ENCODE data around the gene KLHL22.
"Not testable (repeated sequence)": the region's sequence is repeated elsewhere in the genome, so short reads cannot be mapped to it uniquely, and the experiment has no call there.

Gene KLHL22

GRCh38 chr22:20401376-20402014 is 94.1 kb downstream of the KLHL22 start:
- DNase-seq (ENCODE audit: low read depth in 2 of 2) = no peak

- DNase-seq (ENCODE audit: low read depth in 2 of 2) = no peak
Observed at GRCh38 chr22:20400606-20401375, 94.8 kb downstream of the KLHL22 start.

DNA sequence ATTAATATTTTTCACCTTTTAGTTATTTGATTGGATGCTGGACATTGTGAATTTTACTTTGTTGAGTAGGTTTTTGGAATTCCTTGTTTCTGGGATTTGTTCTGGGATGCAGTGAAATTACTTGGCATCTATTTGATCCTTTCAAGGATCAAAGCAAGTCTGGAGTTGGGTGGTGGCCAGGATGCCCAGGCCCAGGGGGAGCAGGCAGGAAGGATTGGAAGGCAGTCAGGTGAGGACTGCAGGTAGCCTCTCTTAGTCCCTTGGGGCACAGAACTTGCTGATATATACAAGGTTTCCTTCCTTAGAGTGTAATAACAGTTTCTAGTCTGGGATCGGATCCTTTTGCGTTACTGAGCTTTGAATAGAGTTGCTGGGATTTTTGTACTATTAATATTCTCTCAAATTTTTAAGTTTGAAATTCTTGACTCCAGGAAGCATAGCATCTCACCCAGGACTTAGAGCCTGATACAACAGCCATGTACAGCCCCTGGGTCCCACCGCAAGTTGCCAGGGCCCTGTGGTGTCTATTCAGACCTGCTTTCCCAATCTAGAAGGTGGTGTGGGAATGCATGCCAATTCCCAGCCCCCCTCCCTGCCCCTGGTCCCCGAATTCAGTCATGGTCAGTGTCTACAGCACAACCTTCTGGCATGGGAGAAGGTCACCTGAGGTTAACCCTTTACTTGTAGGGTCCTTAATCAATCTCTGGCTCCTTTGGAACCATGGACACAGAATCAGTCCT is 95.6 kb downstream of the KLHL22 start:
- no peak for DNase-seq (ENCODE audit: low read depth in 2 of 2)

- DNase-seq (ENCODE audit: low read depth in 2 of 2) = no peak
Observed at GRCh38 chr22:20398420-20398819, 97.2 kb downstream of the KLHL22 start.

- no peak for DNase-seq (ENCODE audit: low read depth in 2 of 2)
Observed at GRCh38 chr22:20397498-20397897, 98.1 kb downstream of the KLHL22 start.

DNA sequence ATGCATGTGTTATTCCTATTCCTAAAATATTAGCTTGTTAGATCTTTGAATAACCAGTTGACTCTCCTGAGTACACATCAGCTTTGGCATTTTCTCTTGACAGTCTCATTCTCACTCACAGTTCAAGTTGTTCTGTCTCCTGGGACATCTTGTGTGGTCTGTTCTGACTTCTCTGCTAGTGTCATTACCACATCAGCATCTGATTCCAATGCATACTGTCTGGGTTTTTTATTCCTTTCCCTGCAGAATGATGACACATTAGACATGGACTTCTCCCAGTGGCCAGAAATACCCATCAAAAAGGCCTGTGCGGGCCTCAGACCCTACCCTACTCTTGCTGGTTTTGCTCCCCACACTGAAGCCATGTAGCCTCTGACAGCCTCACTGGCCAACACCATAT is 99.0 kb downstream of the KLHL22 start:
- DNase-seq (ENCODE audit: low read depth in 2 of 2) = peak; percentile 56 to 57

- no peak for DNase-seq (ENCODE audit: low read depth in 2 of 2)
Observed at GRCh38 chr22:20395907-20396287, 99.7 kb downstream of the KLHL22 start.

DNA sequence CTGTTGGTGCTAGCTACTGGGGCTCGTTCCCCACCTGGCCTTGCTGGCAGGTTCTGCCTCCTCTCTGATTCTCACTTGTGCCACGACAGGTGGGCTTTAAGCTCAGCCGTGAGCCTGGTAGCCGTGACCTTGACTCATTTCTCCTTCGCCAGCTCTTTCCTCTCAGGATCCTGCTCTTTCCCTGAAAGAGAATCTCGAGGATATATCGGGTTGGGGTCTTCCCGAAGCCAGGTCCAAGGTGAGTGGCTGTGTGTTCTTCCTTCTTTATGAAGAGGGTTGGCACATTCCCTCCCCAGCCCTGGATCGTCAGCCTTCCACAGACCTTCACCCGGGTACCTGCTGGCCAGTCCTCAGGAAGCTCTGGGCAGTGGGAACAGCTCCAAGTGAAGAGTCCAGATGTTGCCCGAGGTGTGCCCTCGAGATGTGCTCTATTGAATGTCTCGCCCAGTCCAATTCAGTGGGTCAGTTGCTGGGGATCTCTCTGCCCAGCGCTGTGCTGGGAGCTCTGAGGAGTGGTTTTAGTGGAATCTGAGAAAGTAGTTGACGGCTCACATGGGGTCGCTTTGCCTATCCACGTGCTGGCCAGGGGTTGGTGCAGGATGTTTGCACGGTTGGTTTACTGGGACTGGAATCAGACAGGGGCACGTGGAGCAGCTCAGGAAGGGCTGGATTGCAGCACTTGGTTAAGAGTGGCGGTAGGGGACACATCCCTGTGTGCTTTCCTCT is 100.3 kb downstream of the KLHL22 start:
- no peak for DNase-seq (ENCODE audit: low read depth in 2 of 2)

DNA sequence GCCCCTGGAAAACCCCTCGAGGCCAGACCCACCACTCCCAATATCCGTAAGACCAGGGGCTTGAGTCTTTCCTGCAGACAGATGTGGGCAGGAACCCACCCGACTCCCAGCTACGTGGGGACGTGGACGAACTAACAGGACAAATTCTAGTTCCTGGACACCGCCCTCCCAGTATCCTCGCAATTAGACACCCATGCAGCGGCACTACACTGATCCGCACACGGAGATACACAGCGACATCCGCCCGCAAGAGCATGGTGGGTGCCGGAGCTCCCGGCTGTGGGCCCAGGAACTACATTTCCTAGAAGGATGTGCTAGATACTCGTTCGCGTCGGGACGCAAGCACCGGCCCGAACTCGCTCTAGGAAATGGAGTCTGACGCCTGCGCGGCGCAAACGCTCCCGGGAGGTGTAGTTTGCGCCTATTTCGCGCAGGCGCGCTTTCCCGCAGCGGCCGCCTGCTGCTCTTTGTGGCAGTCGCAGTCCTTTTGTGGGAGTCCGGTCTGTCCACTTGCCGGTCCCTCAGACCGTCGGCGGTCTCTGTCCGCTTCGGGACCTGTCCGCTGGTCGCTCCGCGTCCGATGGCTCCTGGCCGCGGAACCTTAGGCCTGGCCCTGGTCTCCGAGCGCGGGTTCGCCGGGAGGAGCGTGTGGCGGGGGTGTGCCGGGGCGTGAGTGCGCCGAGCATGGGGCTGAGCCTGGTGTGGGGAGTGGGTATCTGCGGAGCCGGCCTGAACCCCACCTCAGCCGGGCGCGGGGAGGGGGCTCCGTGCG is 101.7 kb downstream of the KLHL22 start, which contains the start of gene ZNF74:
ZNF74 (plus strand) TSS at position 447 of the 772 bp plus-strand sequence. CDS start 478 bp downstream, outside the sequence.
- DNase-seq (ENCODE audit: low read depth in 2 of 2) = peak; percentile 79 to 83

DNA sequence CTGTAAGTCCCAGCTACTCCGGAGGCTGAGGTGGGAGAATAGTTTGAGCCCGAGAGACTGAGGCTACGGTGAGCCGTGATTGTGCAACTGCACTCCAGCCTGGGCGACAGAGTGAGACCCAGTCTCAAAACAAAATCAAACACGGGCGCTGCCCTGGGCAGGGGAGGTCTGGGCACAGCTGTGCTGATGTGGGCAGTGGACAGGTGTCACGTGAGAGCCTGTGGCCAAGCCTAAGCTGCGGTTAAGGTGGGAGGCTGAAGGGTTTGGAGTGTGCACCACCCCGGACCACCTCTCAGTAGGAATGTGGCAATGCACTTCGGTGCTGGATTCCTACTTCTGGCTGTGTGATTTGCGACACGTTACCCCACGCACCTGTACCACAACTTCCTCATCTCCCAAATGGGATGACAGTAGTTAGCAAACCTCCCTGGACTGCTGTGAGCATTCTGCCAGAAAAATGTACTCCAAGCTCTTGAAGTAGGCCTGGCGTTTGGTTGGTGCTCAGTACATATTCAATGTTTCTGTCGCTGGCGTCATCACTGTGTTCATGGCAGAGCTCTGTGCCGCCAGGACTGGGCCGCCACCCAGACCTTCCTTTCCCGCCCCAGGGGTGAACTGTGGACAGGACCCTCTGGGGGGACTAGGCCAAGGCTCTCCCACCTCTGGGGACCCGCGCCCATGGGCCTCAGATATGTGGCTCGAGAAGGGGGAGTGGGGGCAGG is 102.5 kb downstream of the KLHL22 start:
- no peak for DNase-seq (ENCODE audit: low read depth in 2 of 2)

GRCh38 chr22:20392365-20392881 is 103.2 kb downstream of the KLHL22 start:
- DNase-seq (ENCODE audit: low read depth in 2 of 2) = not testable (repeated sequence)
